GM18867 (cell line): ENCODE results near the gene MATN3.

Experiments
- ATAC-seq: cut with Tn5 transposase; IDR thresholded peaks from one replicate; pipeline ENCODE4 v1.9.1; 2021; ENCODE audit warnings: mild to moderate bottlenecking, moderate library complexity; ENCODE audit not compliant: unreplicated experiment

The MATN3 gene

GRCh38 chr2:20037660-20038059 is 25.2 kb upstream of the MATN3 start:
- ATAC-seq = no peak

- no peak for ATAC-seq
Measured at GRCh38 chr2:20035955-20036666, 23.6 kb upstream of the MATN3 start.

GRCh38 chr2:20034821-20035220 is 22.4 kb upstream of the MATN3 start:
- ATAC-seq = no peak

GRCh38 chr2:20034218-20034617 is 21.8 kb upstream of the MATN3 start:
- no peak for ATAC-seq

GRCh38 chr2:20033322-20033721 is 20.9 kb upstream of the MATN3 start:
- no peak for ATAC-seq

- ATAC-seq = no peak
Measured at GRCh38 chr2:20030224-20030623, 17.8 kb upstream of the MATN3 start.

GRCh38 chr2:20027705-20028434 is 15.4 kb upstream of the MATN3 start:
- no peak for ATAC-seq

- no peak for ATAC-seq
Measured at GRCh38 chr2:20027260-20027677, 14.8 kb upstream of the MATN3 start.

GRCh38 chr2:20025065-20025786 is 12.8 kb upstream of the MATN3 start:
- no peak for ATAC-seq

- no peak for ATAC-seq
Measured at GRCh38 chr2:20023688-20024087, 11.2 kb upstream of the MATN3 start.

GRCh38 chr2:20021405-20022009 is 9.0 kb upstream of the MATN3 start:
- no peak for ATAC-seq

- ATAC-seq = no peak
Measured at GRCh38 chr2:20019747-20020146, 7.3 kb upstream of the MATN3 start.

GRCh38 chr2:20018601-20019152 is 6.2 kb upstream of the MATN3 start:
- ATAC-seq = no peak

- no peak for ATAC-seq
Measured at GRCh38 chr2:20016346-20016745, 3.9 kb upstream of the MATN3 start.

- ATAC-seq = no peak
Measured at GRCh38 chr2:20015482-20016083, 3.1 kb upstream of the MATN3 start.

- ATAC-seq = no peak
Measured at GRCh38 chr2:20013126-20013849, 820 bp upstream of the MATN3 start.

- no peak for ATAC-seq
Measured at GRCh38 chr2:20012032-20012281, 511 bp downstream of the MATN3 start.

- no peak for ATAC-seq
Measured at GRCh38 chr2:20011276-20012031, 1.0 kb downstream of the MATN3 start.

GRCh38 chr2:20008703-20009102 is 3.8 kb downstream of the MATN3 start:
- ATAC-seq = no peak
